HG03025 (cell line): Measurements from ENCODE around the gene IPMK.
"Not testable (repeated sequence)": the region's sequence is repeated elsewhere in the genome, so short reads cannot be mapped to it uniquely, and the experiment has no call there.

Experiments
- ATAC-seq: cut with Tn5 transposase; IDR thresholded peaks from one replicate; pipeline ENCODE4 v1.9.1; 2021; ENCODE audit warnings: mild to moderate bottlenecking, moderate library complexity; ENCODE audit not compliant: unreplicated experiment, low FRiP score

Gene IPMK

DNA sequence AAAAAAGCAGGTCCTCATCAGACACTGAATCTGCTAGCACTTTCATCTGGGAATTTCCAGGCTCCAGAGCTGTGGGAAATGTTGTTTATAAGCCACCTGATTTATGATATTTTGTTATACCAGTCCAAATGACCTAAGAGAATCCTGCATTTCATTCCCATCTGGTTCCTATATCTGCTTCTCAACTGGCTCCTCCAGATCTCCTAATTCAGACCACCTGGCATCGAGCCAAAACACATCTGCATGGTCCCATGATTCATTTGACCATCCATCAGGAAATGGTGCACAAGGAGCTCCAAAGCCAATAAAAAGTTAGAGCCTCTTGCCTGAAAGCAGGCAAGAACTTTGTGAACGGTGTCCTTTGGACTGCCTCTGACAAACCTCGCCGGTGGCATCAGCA lies 108.9 kb downstream of the IPMK start:
- no peak for ATAC-seq

GRCh38 chr10:58157076-58157766 lies 110.5 kb downstream of the IPMK start:
- no peak for ATAC-seq

DNA sequence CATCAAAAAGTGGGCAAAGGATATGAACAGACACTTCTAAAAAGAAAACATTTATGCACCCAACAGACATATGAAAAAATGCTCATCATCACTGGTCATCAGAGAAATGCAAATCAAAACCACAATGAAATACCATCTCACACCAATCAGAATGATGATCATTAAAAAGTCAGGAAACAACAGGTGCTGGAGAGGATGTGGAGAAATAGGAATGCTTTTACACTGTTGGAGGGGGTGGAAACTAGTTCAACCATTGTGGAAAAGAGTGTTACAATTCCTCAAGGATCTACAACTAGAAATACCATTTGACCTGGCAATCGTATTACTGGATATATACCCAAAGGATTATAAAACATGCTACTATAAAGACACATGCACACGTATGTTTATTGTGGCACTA lies 111.8 kb downstream of the IPMK start:
- not testable (repeated sequence) for ATAC-seq

DNA sequence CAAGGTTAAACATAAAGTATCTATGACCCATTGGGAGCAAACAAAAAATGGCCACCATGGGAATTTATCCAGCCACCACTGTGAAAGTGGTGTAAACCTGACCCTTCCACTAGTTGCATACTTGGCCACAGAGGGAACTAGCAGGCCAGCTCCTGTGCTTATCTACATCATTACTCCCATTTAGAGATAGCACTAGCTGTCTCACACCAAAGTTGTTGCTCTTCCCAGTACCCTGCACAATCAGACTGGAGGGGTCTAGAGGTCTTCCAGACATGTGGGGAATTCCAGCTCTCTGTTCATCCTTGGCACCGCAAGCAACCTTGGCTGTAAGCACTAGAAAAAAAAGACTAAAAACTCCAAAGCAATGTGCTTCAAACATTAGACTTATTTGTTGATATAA lies 113.9 kb downstream of the IPMK start:
- no peak for ATAC-seq

GRCh38 chr10:58152673-58153263 lies 114.9 kb downstream of the IPMK start:
- no peak for ATAC-seq

DNA sequence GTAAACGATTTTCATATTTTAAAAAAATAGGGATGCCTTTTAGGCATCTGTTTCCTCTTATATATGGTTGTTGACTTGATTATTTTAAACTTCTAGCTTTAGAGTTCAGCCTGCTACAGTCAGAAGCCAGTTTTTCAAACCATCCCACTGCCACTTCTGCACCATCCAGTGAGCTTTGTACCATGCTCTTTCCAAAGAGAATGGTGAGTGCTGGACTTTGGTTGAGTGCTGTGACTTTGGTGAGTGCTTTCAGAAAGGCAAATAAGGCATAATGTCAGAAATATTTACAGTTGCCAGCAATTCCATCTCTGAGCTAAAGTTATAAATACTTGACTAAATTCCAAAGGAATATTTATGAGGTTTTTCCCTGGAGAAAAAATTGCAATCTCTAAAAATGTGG lies 117.4 kb downstream of the IPMK start:
- ATAC-seq = no peak

- no peak for ATAC-seq
Observed at GRCh38 chr10:58143944-58144343, 123.8 kb downstream of the IPMK start.
